Fibroblast of the aortic adventitia (primary cell): Measurements from ENCODE around the gene MBD3. TPM values are rescaled to one million over a fixed set of nuclear protein-coding genes. Genes with fewer than 3 reads are reported as not detected.

ENCODE experiments used
- DNase-seq: peaks from one replicate; pipeline ENCODE4 v3.0.0-alpha.2; 2010; ENCODE audit warnings: low read depth
- H3K4me3 ChIP-seq: 2 replicates; pipeline ENCODE4 v1.5.1; 2011; ENCODE audit warnings: low read depth, mild to moderate bottlenecking, control low read depth, low read length, moderate library complexity
- total RNA-seq: library from RNA; depleted of rRNA; stranded (reverse); fragments of >200 nt; gene quantifications from 2 replicates; pipeline ENCODE4 v1.2.3, GENCODE V29; 2012; ENCODE audit warnings: low replicate concordance
- TF ChIP-seq, protein P1 (sequence below): IDR thresholded peaks from 2 replicates; pipeline ENCODE4 v1.5.1; 2011; ENCODE audit warnings: mild to moderate bottlenecking, low read length, control low read depth, inconsistent platforms; ENCODE audit not compliant: insufficient read depth

The MBD3 gene
- total RNA-seq, 1 donor: 66.3 TPM

- no peak overlapping the region for H3K4me3 ChIP-seq
- TF ChIP-seq, protein P1, sequence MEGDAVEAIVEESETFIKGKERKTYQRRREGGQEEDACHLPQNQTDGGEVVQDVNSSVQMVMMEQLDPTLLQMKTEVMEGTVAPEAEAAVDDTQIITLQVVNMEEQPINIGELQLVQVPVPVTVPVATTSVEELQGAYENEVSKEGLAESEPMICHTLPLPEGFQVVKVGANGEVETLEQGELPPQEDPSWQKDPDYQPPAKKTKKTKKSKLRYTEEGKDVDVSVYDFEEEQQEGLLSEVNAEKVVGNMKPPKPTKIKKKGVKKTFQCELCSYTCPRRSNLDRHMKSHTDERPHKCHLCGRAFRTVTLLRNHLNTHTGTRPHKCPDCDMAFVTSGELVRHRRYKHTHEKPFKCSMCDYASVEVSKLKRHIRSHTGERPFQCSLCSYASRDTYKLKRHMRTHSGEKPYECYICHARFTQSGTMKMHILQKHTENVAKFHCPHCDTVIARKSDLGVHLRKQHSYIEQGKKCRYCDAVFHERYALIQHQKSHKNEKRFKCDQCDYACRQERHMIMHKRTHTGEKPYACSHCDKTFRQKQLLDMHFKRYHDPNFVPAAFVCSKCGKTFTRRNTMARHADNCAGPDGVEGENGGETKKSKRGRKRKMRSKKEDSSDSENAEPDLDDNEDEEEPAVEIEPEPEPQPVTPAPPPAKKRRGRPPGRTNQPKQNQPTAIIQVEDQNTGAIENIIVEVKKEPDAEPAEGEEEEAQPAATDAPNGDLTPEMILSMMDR: no peak
- no peak for DNase-seq
Measured at GRCh38 chr19:1609103-1609396, 16.4 kb upstream of the MBD3 start.

GRCh38 chr19:1608359-1609102 lies 15.9 kb upstream of the MBD3 start:
- no peak for DNase-seq

DNA sequence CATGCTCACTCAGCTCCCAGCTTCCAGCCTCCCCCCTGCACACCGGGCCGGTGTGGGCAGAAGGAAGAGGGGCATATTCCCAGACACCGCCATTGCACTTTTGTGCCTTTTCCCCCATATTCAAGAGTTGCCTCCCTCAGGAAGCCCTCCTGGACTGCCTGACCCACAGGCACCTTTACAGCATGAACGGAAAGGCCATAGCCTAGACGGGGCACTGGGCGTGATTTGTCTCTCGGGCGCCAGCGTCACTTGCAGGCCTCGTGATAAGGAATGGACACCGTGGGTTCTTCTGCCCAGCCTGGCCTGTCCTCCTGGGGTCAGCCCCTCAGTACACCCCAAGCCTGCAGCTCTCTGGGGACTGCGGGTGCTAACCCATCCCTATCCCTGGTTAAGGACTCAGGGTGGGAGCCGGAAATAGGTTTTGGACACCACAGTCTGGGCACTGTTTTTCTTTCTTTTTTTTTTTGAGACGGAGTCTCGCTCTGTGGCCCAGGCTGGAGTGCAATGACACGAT lies 13.5 kb upstream of the MBD3 start:
- peak overlapping the region; percentile 78 for H3K4me3 ChIP-seq
- DNase-seq: no peak
- TF ChIP-seq, protein P1: no peak

More at GRCh38 chr19:1608359-1609102, 15.9 kb upstream of the MBD3 start:
- H3K4me3 ChIP-seq: no peak overlapping the region
- TF ChIP-seq, protein P1: no peak

DNA sequence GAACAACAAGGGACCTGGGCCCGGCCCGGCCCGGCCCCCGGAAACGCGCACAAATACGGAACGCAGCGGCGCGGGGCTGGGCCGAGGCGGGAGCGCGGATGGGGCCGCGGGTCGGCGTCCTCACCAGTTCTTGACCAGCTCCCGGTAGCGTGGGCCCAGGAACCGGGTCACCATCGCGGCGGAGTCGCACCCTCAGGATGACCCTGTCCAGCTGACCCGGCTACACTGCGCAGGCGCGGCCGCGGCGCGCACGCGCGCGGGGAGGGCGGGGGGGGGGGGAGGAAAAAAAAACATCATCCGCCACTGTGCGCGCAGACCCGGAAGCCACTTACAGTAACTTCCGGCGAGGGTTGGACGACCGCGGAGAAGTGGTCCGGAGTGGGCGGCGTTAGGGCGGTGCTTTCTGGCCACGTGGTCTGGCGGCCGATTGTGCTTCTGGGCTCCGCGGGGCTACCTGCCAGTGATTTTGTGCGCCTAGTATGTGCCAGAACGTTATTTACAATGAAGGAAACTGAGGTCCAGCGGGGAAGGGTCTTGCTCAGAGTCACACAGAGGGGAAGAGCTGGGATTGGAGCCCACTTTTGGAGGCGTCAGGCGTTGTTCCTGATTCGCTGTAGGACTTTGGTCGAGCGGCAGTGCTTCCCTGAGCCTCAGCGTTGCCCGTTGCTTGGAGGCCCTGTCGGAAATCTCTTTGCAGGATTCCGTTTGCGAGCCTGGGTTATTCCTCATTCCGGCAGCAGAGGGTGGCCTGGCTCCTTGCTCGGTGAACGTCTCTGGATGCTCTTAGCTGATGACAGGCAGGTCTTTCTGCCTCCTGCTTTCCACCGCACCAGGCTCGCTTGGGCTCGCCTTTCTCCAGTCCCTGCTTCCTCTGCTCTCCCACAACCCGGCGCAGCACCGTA lies 12.8 kb upstream of the MBD3 start, which contains the start of gene UQCR11:
Gene UQCR11 (minus strand): TSS at position 227 of the 902 bp plus-strand sequence. CDS start 53 bp downstream, at position 174.
- TF ChIP-seq, protein P1: peak; percentile 78
- DNase-seq: peak; percentile 97
- H3K4me3 ChIP-seq: peak within 1 kb of the TSS; percentile 95

GRCh38 chr19:1602091-1602707 lies 9.5 kb upstream of the MBD3 start:
- TF ChIP-seq, protein P1: no peak
- no peak for DNase-seq
- H3K4me3 ChIP-seq: no peak overlapping the region

DNA sequence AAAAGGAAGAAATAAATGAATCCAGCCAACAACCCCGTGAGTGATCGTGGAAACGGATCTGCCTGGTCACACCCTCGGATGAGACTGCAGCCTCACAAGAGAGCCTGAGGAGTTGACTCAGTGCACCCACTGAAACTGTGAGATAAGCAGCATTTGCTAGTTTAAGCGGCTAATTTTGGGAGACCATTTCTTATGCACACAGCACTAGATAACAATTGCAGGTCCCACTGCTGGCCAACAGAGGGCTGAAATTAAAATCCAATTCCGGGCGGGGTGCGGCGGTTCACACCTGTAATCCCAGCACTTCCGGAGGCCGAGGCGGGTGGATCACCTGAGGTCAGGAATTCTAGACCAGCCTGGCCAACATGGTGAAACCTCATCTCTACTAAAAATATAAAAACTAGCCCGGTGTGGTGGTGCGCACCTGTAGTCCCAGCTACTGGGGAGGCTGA lies 9.0 kb upstream of the MBD3 start:
- TF ChIP-seq, protein P1: peak; percentile 18
- no peak for DNase-seq

More for the DNA sequence above, 9.0 kb upstream of the MBD3 start:
- H3K4me3 ChIP-seq: no peak overlapping the region
